GM19455 (cell line): ENCODE measurements around the gene JMJD8.

Source experiments
- ATAC-seq: cut with Tn5 transposase; IDR thresholded peaks from one replicate; pipeline ENCODE4 v1.9.1; 2021; ENCODE audit not compliant: unreplicated experiment

Gene JMJD8

GRCh38 chr16:710500-711075 lies 26.5 kb upstream of the JMJD8 start:
- ATAC-seq, result no peak

GRCh38 chr16:709566-710499 lies 25.7 kb upstream of the JMJD8 start:
- ATAC-seq, result no peak

- ATAC-seq, result no peak
These were observed 24.8 kb upstream of the JMJD8 start for GRCh38 chr16:708959-709358.

- no peak for ATAC-seq
These were observed 23.9 kb upstream of the JMJD8 start for GRCh38 chr16:708019-708418.

- no peak for ATAC-seq
These were observed 23.0 kb upstream of the JMJD8 start for GRCh38 chr16:707062-707538.

GRCh38 chr16:706189-707061 lies 22.3 kb upstream of the JMJD8 start:
- ATAC-seq, result no peak

GRCh38 chr16:705431-706188 lies 21.5 kb upstream of the JMJD8 start, which contains the start of gene FBXL16:
FBXL16 (minus strand) TSS chr16:705801; CDS start chr16:697405, 8,396 bp downstream.
- no peak for ATAC-seq

- ATAC-seq, result no peak
These were observed 20.6 kb upstream of the JMJD8 start for GRCh38 chr16:704552-705380.

- no peak for ATAC-seq
These were observed 19.9 kb upstream of the JMJD8 start for GRCh38 chr16:704047-704446.

- ATAC-seq, result no peak
These were observed 19.3 kb upstream of the JMJD8 start for GRCh38 chr16:703406-703805.

- no peak for ATAC-seq
These were observed 18.2 kb upstream of the JMJD8 start for GRCh38 chr16:702341-702740.

- ATAC-seq, result no peak
These were observed 16.8 kb upstream of the JMJD8 start for GRCh38 chr16:700684-701584.

GRCh38 chr16:698911-699671 lies 15.0 kb upstream of the JMJD8 start:
- ATAC-seq, result no peak

GRCh38 chr16:695355-696089 lies 11.4 kb upstream of the JMJD8 start:
- no peak for ATAC-seq

- no peak for ATAC-seq
These were observed 10.8 kb upstream of the JMJD8 start for GRCh38 chr16:694863-695354.

- no peak for ATAC-seq
These were observed 10.2 kb upstream of the JMJD8 start for GRCh38 chr16:694187-694862.
